ENCODE data around the gene TGM3. TPM values are rescaled to one million over a fixed set of nuclear protein-coding genes. Genes with fewer than 3 reads are reported as not detected.

The TGM3 gene
- total and polyA plus RNA-seq, 4 donors = 0.41 to 1.5 (median 0.52) TPM

DNA sequence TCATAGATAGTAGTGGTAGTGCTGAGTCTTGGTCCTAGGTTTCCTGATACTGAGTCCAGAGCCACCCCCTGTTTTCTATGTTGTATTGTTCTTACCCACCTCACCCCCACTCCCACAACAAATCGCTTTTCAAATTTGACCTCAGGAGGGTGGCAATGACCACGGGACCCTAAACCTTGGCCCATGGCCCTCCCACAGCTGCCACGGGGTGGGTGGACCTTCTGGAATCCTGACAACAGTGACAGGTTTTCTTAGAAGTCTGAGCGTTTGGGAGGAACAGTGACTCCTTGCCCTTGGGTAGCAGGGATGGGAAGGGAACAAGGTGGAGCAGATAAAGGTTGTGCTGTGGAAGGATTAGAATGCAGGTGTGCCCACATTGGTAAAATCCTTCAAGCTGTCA lies 36.9 kb downstream of the TGM3 start:
- TF ChIP-seq, protein P1, sequence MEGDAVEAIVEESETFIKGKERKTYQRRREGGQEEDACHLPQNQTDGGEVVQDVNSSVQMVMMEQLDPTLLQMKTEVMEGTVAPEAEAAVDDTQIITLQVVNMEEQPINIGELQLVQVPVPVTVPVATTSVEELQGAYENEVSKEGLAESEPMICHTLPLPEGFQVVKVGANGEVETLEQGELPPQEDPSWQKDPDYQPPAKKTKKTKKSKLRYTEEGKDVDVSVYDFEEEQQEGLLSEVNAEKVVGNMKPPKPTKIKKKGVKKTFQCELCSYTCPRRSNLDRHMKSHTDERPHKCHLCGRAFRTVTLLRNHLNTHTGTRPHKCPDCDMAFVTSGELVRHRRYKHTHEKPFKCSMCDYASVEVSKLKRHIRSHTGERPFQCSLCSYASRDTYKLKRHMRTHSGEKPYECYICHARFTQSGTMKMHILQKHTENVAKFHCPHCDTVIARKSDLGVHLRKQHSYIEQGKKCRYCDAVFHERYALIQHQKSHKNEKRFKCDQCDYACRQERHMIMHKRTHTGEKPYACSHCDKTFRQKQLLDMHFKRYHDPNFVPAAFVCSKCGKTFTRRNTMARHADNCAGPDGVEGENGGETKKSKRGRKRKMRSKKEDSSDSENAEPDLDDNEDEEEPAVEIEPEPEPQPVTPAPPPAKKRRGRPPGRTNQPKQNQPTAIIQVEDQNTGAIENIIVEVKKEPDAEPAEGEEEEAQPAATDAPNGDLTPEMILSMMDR (IDR thresholded peaks at IDR 0.05; ENCODE audit: control extremely low read depth, extremely low read depth) = no peak
- Histone ChIP-seq H3K4me1 (ENCODE audit: control insufficient read depth in 5 of 5, insufficient read depth in 5 of 5, low read length in 5 of 5) (no peaks in the 10 kb centered on the region), H3K27me3 (ENCODE audit: control insufficient read depth in 3 of 3, insufficient read depth in 3 of 3, low read length in 2 of 3) (peaks cover 0 to 2% (median 0%) of the 10 kb centered on the region in 3 donors), H3K9me3 (ENCODE audit: control insufficient read depth in 4 of 4, insufficient read depth in 3 of 4, low read length in 3 of 4) (peaks cover 0 to 2% (median 0%) of the 10 kb centered on the region in 4 donors), H3K36me3 (ENCODE audit: control insufficient read depth in 4 of 4, insufficient read depth in 4 of 4, low read length in 4 of 4) (no peaks in the 10 kb centered on the region), H3K9ac (ENCODE audit: insufficient read depth in 1 of 2, low read length in 2 of 2) (no peak overlapping the region), H3K4me3 (no peak overlapping the region), H3K27ac (ENCODE audit: low read depth in 1 of 2, low read length in 1 of 2) (no peak overlapping the region)
- DNase-seq (no peak), ATAC-seq (ENCODE audit: insufficient read depth, low FRiP score) (no peak)
- WGBS, 2 donors = 64 to 84% methylated on average over 4 of the region's 4 CpGs

GRCh38 chr20:2333821-2334220 lies 38.0 kb downstream of the TGM3 start:
- 77 to 95% methylated on average over 6 of the region's 6 CpGs for WGBS, 2 donors
- DNase-seq = no peak
- no peaks in the 10 kb centered on the region for H3K4me1 ChIP-seq (ENCODE audit: control insufficient read depth in 5 of 5, insufficient read depth in 5 of 5, low read length in 5 of 5)
- no peaks in the 10 kb centered on the region for H3K36me3 ChIP-seq (ENCODE audit: control insufficient read depth in 4 of 4, insufficient read depth in 4 of 4, low read length in 4 of 4)
- no peak overlapping the region for H3K9ac ChIP-seq (ENCODE audit: insufficient read depth in 1 of 2, low read length in 2 of 2)
- H3K9me3 ChIP-seq (ENCODE audit: control insufficient read depth in 4 of 4, insufficient read depth in 3 of 4, low read length in 3 of 4) = no peaks in the 10 kb centered on the region
- TF ChIP-seq, protein P1 (IDR thresholded peaks at IDR 0.05; ENCODE audit: control extremely low read depth, extremely low read depth) = no peak
- no peak overlapping the region for H3K27ac ChIP-seq (ENCODE audit: low read depth in 1 of 2, low read length in 1 of 2)
- peaks cover 0 to 2% (median 0%) of the 10 kb centered on the region in 3 donors for H3K27me3 ChIP-seq (ENCODE audit: control insufficient read depth in 3 of 3, insufficient read depth in 3 of 3, low read length in 2 of 3)
- ATAC-seq (ENCODE audit: insufficient read depth, low FRiP score) = no peak
- no peak overlapping the region for H3K4me3 ChIP-seq

DNA sequence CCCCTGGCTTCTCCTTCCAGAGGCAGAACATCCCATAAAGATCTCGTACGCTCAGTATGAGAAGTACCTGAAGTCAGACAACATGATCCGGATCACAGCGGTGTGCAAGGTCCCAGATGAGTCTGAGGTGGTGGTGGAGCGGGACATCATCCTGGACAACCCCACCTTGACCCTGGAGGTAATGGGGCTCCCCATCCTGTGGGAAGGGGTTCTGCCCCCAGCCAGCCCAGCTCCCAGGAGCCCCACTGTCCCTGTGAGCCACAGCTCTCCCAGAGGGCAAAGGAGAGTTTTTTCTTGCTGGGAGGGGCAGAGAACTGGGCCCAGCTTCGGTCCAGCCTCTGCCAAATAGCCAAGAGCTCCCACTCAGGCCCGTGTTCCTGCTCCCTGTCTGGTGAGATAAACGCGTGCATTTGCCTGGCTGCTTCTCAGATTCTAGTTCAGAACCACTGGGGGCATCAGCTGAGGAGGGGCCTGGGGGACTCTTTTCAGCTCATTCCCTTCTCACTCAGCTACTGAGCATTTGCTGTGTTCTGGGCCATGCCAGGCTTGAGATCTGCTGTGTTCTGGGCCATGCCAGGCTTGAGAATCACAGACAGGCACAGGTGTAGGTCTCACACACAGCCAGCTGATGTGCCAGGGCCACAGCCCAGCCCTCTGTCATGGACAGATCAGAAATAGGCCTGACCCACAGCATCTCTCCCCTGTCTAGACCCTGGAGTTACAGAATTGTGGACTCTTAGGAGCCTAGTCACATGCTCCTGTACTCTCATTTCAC lies 39.5 kb downstream of the TGM3 start:
- Histone ChIP-seq H3K9ac (ENCODE audit: insufficient read depth in 1 of 2, low read length in 2 of 2) (no peak overlapping the region), H3K9me3 (ENCODE audit: control insufficient read depth in 4 of 4, insufficient read depth in 3 of 4, low read length in 3 of 4) (peaks cover 0 to 2% (median 0%) of the 10 kb centered on the region in 4 donors), H3K36me3 (ENCODE audit: control insufficient read depth in 4 of 4, insufficient read depth in 4 of 4, low read length in 4 of 4) (no peaks in the 10 kb centered on the region), H3K27ac (ENCODE audit: low read depth in 1 of 2, low read length in 1 of 2) (no peak overlapping the region), H3K4me1 (ENCODE audit: control insufficient read depth in 5 of 5, insufficient read depth in 5 of 5, low read length in 5 of 5) (no peaks in the 10 kb centered on the region), H3K4me3 (no peak overlapping the region), H3K27me3 (ENCODE audit: control insufficient read depth in 3 of 3, insufficient read depth in 3 of 3, low read length in 2 of 3) (peaks cover 0 to under 1% (median 0%) of the 10 kb centered on the region in 3 donors)
- TF ChIP-seq, protein P1 (IDR thresholded peaks at IDR 0.05; ENCODE audit: control extremely low read depth, extremely low read depth) = no peak
- ATAC-seq (ENCODE audit: insufficient read depth, low FRiP score) (no peak), DNase-seq (no peak)
- 86 to 92% methylated on average over 9 of the region's 9 CpGs for WGBS, 2 donors
